Endothelial cell of umbilical vein (primary cell): ENCODE results near the gene PITPNM2. TPM values are rescaled to one million over a fixed set of nuclear protein-coding genes. Genes with fewer than 3 reads are reported as not detected.

Source experiments
- BruUV-seq: library from RNA; stranded (reverse); fragments of 400-500 nt; replicated peaks from 2 replicates; lab custom pipeline; 2021; lab: Mats Ljungman, UMichigan
- CTCF ChIA-PET: fragments of 300-600, 350-600 bp; sonication (Branson Sonifier 250); formaldehyde crosslinking; loops from one replicate; lab custom pipeline; 2021; ENCODE audit warnings: antibody characterized with exemption, inconsistent platforms; lab: Charles Lee
- POLR2A ChIA-PET: fragments of 300-600, 350-600 bp; sonication (Branson Sonifier 250); formaldehyde crosslinking; loops from one replicate; lab custom pipeline; 2021; ENCODE audit warnings: antibody characterized with exemption, inconsistent platforms; lab: Charles Lee
- DNase-seq: peaks from one replicate; pipeline ENCODE4 v3.0.0-alpha.2; 2011; ENCODE audit warnings: low read depth, low spot score
- FAIRE-seq: peaks from 2 replicates; lab custom pipeline; 2011; peaks lifted over from hg19 to GRCh38; lab: Jason Lieb, UNC
- H2AFZ ChIP-seq: 2 replicates; pipeline ENCODE4 v1.6.0; 2012; ENCODE audit warnings: low read depth, low read length, control low read depth, inconsistent platforms
- H3K27ac ChIP-seq: 2 replicates; pipeline ENCODE4 v1.5.1; 2011; ENCODE audit warnings: low read depth, mild to moderate bottlenecking, control low read depth, low read length, moderate library complexity; ENCODE audit not compliant: insufficient read depth
- H3K27me3 ChIP-seq, 2 experiments: 2 replicates each; pipeline versions ENCODE4 v1.6.0 to v1.6.1; 2011; ENCODE audit warnings: low read length in 2 of 2, mixed read lengths in 1 of 2; ENCODE audit not compliant: control insufficient read depth in 2 of 2, insufficient read depth in 2 of 2
- H3K36me3 ChIP-seq, 2 experiments: 2 replicates in 1 of 2; 3 replicates in 1 of 2; pipeline ENCODE4 v1.5.1; 2011; ENCODE audit warnings: low read length in 2 of 2, mild to moderate bottlenecking in 1 of 2, moderate library complexity in 1 of 2; ENCODE audit not compliant: control insufficient read depth in 2 of 2, insufficient read depth in 2 of 2; ENCODE audit errors: extremely low read depth in 1 of 2
- H3K4me1 ChIP-seq: 3 replicates; pipeline ENCODE4 v1.5.1; 2011; ENCODE audit warnings: mild to moderate bottlenecking, low read length; ENCODE audit not compliant: control insufficient read depth, insufficient read depth; ENCODE audit errors: extremely low read depth
- H3K4me2 ChIP-seq: 2 replicates; pipeline ENCODE4 v1.6.1; 2011; ENCODE audit warnings: low read length, control low read depth, mixed read lengths; ENCODE audit not compliant: insufficient read depth
- H3K4me3 ChIP-seq, 3 experiments: fragments of 200-600 bp in 1 of 3; sonication (generic), shearing (Covaris generic) in 1 of 3; replicated peaks in 1 of 3; 2 replicates each; pipeline ENCODE4 v1.5.1; 2011 to 2016; ENCODE audit warnings: control low read depth in 3 of 3, low read length in 3 of 3, mild to moderate bottlenecking in 2 of 3, inconsistent platforms in 1 of 3, low read depth in 1 of 3, moderate library complexity in 1 of 3; ENCODE audit not compliant: insufficient read depth in 1 of 3
- H3K79me2 ChIP-seq: 2 replicates; pipeline ENCODE4 v1.6.0; 2012; ENCODE audit warnings: low read length, inconsistent platforms; ENCODE audit not compliant: control insufficient read depth, insufficient read depth
- H3K9ac ChIP-seq: replicated peaks from 2 replicates; pipeline ENCODE3; 2011; ENCODE audit warnings: low read length, control low read depth; ENCODE audit not compliant: insufficient read depth; ENCODE audit errors: extremely low read depth
- H3K9me1 ChIP-seq: replicated peaks from 3 replicates; pipeline ENCODE4 v1.6.0; 2011; ENCODE audit warnings: mild to moderate bottlenecking, low read length; ENCODE audit not compliant: control insufficient read depth, insufficient read depth; ENCODE audit errors: extremely low read depth
- H3K9me3 ChIP-seq: replicated peaks from 2 replicates; pipeline ENCODE4 v1.5.1; 2012; ENCODE audit warnings: low read length, inconsistent platforms; ENCODE audit not compliant: control insufficient read depth, insufficient read depth
- H4K20me1 ChIP-seq: replicated peaks from 2 replicates; pipeline ENCODE3; 2011; ENCODE audit warnings: mild to moderate bottlenecking, low read length; ENCODE audit not compliant: control insufficient read depth, insufficient read depth; ENCODE audit errors: extremely low read depth
- CTCF ChIP-seq, 2 donors: IDR thresholded peaks; 1 replicate in 1 of 2; 2 replicates in 1 of 2; pipeline ENCODE4 v1.5.1; 2011; ENCODE audit warnings: low read length in 2 of 2, mild to moderate bottlenecking in 2 of 2, moderate library complexity in 2 of 2, control low read depth in 1 of 2, inconsistent platforms in 1 of 2, low read depth in 1 of 2; ENCODE audit not compliant: insufficient read depth in 1 of 2; ENCODE audit errors: extremely low read depth in 1 of 2
- EZH2 ChIP-seq: IDR thresholded peaks from 2 replicates; pipeline ENCODE4 v1.6.1; 2012; ENCODE audit warnings: borderline replicate concordance, low read depth, mild to moderate bottlenecking, moderate library complexity, low read length, inconsistent platforms; ENCODE audit not compliant: severe bottlenecking
- FOS ChIP-seq: IDR thresholded peaks from 2 replicates; pipeline ENCODE4 v1.6.1; 2011; ENCODE audit warnings: mild to moderate bottlenecking, low read length, moderate library complexity, borderline replicate concordance; ENCODE audit not compliant: insufficient read depth
- GATA2 ChIP-seq: IDR thresholded peaks from 2 replicates; pipeline ENCODE4 v1.7.0; 2011; ENCODE audit warnings: low read depth, mild to moderate bottlenecking, moderate library complexity, mixed read lengths, low read length; ENCODE audit not compliant: insufficient read length, insufficient read depth
- JUN ChIP-seq: IDR thresholded peaks from 2 replicates; pipeline ENCODE4 v1.6.1; 2011; ENCODE audit warnings: borderline replicate concordance, low read depth; ENCODE audit not compliant: insufficient read length, insufficient read depth
- MAX ChIP-seq: IDR thresholded peaks from 2 replicates; pipeline ENCODE4 v1.6.1; 2011; ENCODE audit not compliant: insufficient read depth, insufficient read length
- MYC ChIP-seq: IDR thresholded peaks from one replicate; pipeline ENCODE4 v1.6.1; 2011; ENCODE audit warnings: mild to moderate bottlenecking, low read depth, low read length
- POLR2A ChIP-seq: IDR thresholded peaks from 2 replicates; pipeline ENCODE4 v1.6.1; 2012; ENCODE audit warnings: low read depth, mild to moderate bottlenecking, control low read depth, low read length
- POLR2AphosphoS5 ChIP-seq: IDR thresholded peaks from 2 replicates; pipeline ENCODE4 v1.6.1; 2012; ENCODE audit warnings: low read depth, mild to moderate bottlenecking, control low read depth, low read length, moderate library complexity; ENCODE audit not compliant: insufficient read depth
- dilution Hi-C: fragments of 300-500 bp; cut with MboI; formaldehyde crosslinking; loops from one replicate; pipeline ENCODE4 v1.15.0; 2019; ENCODE audit warnings: low sequenced_read_pairs; ENCODE audit not compliant: extremely low pct_ligation_motif_present
- intact Hi-C: fragments of 100-400 bp; cut with micrococcal nuclease; formaldehyde crosslinking; loops from one replicate; pipeline ENCODE4 v1.10.0; 2022
- polyA plus RNA-seq, 4 experiments: library from polyadenylated mRNA; depleted of rRNA in 3 of 4; stranded (reverse) in 3 of 4; unstranded in 1 of 4; fragments of >200 nt; gene quantifications; 2 replicates each; pipeline versions ENCODE4 v1.2.1 to v1.2.3, GENCODE V29; 2011 to 2012; ENCODE audit warnings: missing spikeins in 1 of 4
- total RNA-seq: library from RNA; stranded (reverse); gene quantifications from 2 replicates; pipeline ENCODE4 v1.2.3, GENCODE V29; 2021

PITPNM2 gene
- total and polyA plus RNA-seq, 2 donors (not counting 3 experiments of a cell fraction or from before 2014, with no cell fraction given): 4.2 to 15.9 TPM

GRCh38 chr12:123134826-123135225 is 16.1 kb downstream of the PITPNM2 start:
- no peak overlapping the region for H2AFZ ChIP-seq
- no peaks in the 10 kb centered on the region for H3K9me3 ChIP-seq
- DNase-seq: no peak
- H3K27me3 ChIP-seq: no peaks in the 10 kb centered on the region
- BruUV-seq: no TSS peak
- peaks cover 7% of the 10 kb centered on the region for H3K79me2 ChIP-seq
- CTCF ChIA-PET: interaction anchor here (0.7 to 1.5 kb wide), 5 partner anchors 14 to 92 kb away, joined by 3 to 4 read pairs (median 3); partner anchors contain the start of gene PITPNM2
- dilution Hi-C loops: no loop called here
- TF ChIP-seq POLR2A (no peak), MAX (no peak), JUN (no peak), EZH2 (no peak), FOS (no peak), CTCF (IDR thresholded peaks at IDR 0.05; ENCODE audit: extremely low read depth in 1 of 2, insufficient read depth in 1 of 2, low read depth in 1 of 2, low read length in 2 of 2) (no peak), MYC (no peak), POLR2AphosphoS5 (no peak), GATA2 (no peak)
- H4K20me1 ChIP-seq: no peaks in the 10 kb centered on the region
- H3K4me2 ChIP-seq: no peak overlapping the region
- no peak overlapping the region for H3K27ac ChIP-seq
- POLR2A ChIA-PET: no interaction called here
- H3K4me1 ChIP-seq: peaks cover under 1% of the 10 kb centered on the region
- no peak overlapping the region for H3K4me3 ChIP-seq
- no peaks in the 10 kb centered on the region for H3K36me3 ChIP-seq
- intact Hi-C loops: no loop called here
- no peak for FAIRE-seq
- no peaks in the 10 kb centered on the region for H3K9me1 ChIP-seq
- H3K9ac ChIP-seq: no peak overlapping the region
